Liver (tissue), 9 donors: ENCODE measurements around the gene TOE1. TPM values are rescaled to one million over a fixed set of nuclear protein-coding genes. Genes with fewer than 3 reads are reported as not detected.

Experiments used
- DNase-seq: peaks from one replicate; pipeline ENCODE4 v3.0.0-alpha.2; 2017; ENCODE audit warnings: low spot score
- H3K27ac ChIP-seq, 2 donors: one replicate each; pipeline ENCODE4 v1.7.0; 2013; ENCODE audit warnings: inconsistent platforms in 2 of 2, low read length in 2 of 2, control low read depth in 1 of 2, low read depth in 1 of 2, mild to moderate bottlenecking in 1 of 2
- H3K27me3 ChIP-seq, 4 donors: one replicate each; pipeline versions ENCODE4 v1.6.1 to v1.7.0; 2013; ENCODE audit warnings: low read length in 3 of 4, inconsistent platforms in 1 of 4, mild to moderate bottlenecking in 1 of 4, moderate library complexity in 1 of 4; ENCODE audit not compliant: control insufficient read depth in 4 of 4, insufficient read depth in 4 of 4
- H3K36me3 ChIP-seq, 4 donors: one replicate each; pipeline versions ENCODE4 v1.6.1 to v1.7.0; 2013; ENCODE audit warnings: low read length in 3 of 4, mild to moderate bottlenecking in 3 of 4, low read depth in 1 of 4, moderate library complexity in 1 of 4; ENCODE audit not compliant: control insufficient read depth in 4 of 4, insufficient read depth in 3 of 4
- H3K4me1 ChIP-seq, 4 donors: one replicate each; pipeline versions ENCODE4 v1.6.1 to v1.7.0; 2013; ENCODE audit warnings: low read length in 3 of 4, mild to moderate bottlenecking in 3 of 4, moderate library complexity in 1 of 4; ENCODE audit not compliant: control insufficient read depth in 4 of 4, insufficient read depth in 4 of 4
- H3K4me3 ChIP-seq, 3 donors: one replicate each; pipeline versions ENCODE4 v1.6.1 to v1.7.0; 2013; ENCODE audit warnings: low read length in 3 of 3, control low read depth in 1 of 3, low read depth in 1 of 3, mild to moderate bottlenecking in 1 of 3
- H3K9ac ChIP-seq, 2 donors: one replicate each; pipeline ENCODE4 v1.7.0; 2013; ENCODE audit warnings: low read length in 2 of 2, mild to moderate bottlenecking in 2 of 2, moderate library complexity in 2 of 2, control low read depth in 1 of 2, low read depth in 1 of 2
- H3K9me3 ChIP-seq, 4 donors: one replicate each; pipeline versions ENCODE4 v1.6.1 to v1.7.0; 2013; ENCODE audit warnings: low read length in 3 of 4; ENCODE audit not compliant: control insufficient read depth in 4 of 4
- EGR1 ChIP-seq, 2 donors: IDR thresholded peaks; 2 replicates each; pipeline ENCODE4 v1.6.1; 2016 to 2018; ENCODE audit warnings: antibody characterized with exemption in 2 of 2, low read depth in 2 of 2
- FOXA1 ChIP-seq: IDR thresholded peaks from 2 replicates; pipeline ENCODE4 v1.6.1; 2016; ENCODE audit warnings: antibody characterized with exemption
- FOXA2 ChIP-seq: IDR thresholded peaks from 2 replicates; pipeline ENCODE4 v1.6.1; 2016; ENCODE audit warnings: antibody characterized with exemption
- GABPA ChIP-seq, 2 donors: IDR thresholded peaks in 1 of 2; conservative IDR thresholded peaks in 1 of 2; 2 replicates each; pipeline ENCODE4 v1.6.1; 2016; ENCODE audit warnings: antibody characterized with exemption in 2 of 2, mild to moderate bottlenecking in 1 of 2, moderate library complexity in 1 of 2
- HNF4A ChIP-seq, 2 donors: conservative IDR thresholded peaks; 2 replicates each; pipeline ENCODE4 v1.6.1; 2016; ENCODE audit warnings: antibody characterized with exemption in 2 of 2, mild to moderate bottlenecking in 2 of 2
- HNF4G ChIP-seq: IDR thresholded peaks from 2 replicates; pipeline ENCODE4 v1.6.1; 2016; ENCODE audit warnings: antibody characterized with exemption
- JUND ChIP-seq, 2 donors: IDR thresholded peaks; 2 replicates each; pipeline ENCODE4 v1.6.1; 2016; ENCODE audit warnings: antibody characterized with exemption in 2 of 2
- MAX ChIP-seq: IDR thresholded peaks from 2 replicates; pipeline ENCODE4 v1.6.1; 2016; ENCODE audit warnings: antibody characterized with exemption
- NR2F2 ChIP-seq: IDR thresholded peaks from 2 replicates; pipeline ENCODE4 v1.6.1; 2016; ENCODE audit warnings: antibody characterized with exemption
- RAD21 ChIP-seq, 2 donors: IDR thresholded peaks; 2 replicates each; pipeline ENCODE4 v1.6.1; 2016; ENCODE audit warnings: antibody characterized with exemption in 2 of 2, mild to moderate bottlenecking in 2 of 2
- RXRA ChIP-seq, 2 donors: IDR thresholded peaks; 2 replicates each; pipeline ENCODE4 v1.6.1; 2017 to 2018; ENCODE audit warnings: antibody characterized with exemption in 2 of 2, mild to moderate bottlenecking in 1 of 2
- SP1 ChIP-seq: IDR thresholded peaks from 2 replicates; pipeline ENCODE4 v1.6.1; 2018; ENCODE audit warnings: antibody characterized with exemption, mild to moderate bottlenecking
- TAF1 ChIP-seq: conservative IDR thresholded peaks from 2 replicates; pipeline ENCODE4 v1.6.1; 2016; ENCODE audit warnings: antibody characterized with exemption, mild to moderate bottlenecking
- ZBTB33 ChIP-seq: IDR thresholded peaks from 2 replicates; pipeline ENCODE4 v1.6.1; 2016; ENCODE audit warnings: antibody characterized with exemption
- WGBS: extraction: QIAGEN DNeasy Blood & Tissue Kit; methylation state at CpG from one replicate; pipeline ENCODE4 v1.1.7; 2013; 5-methylcytosine and 5-hydroxymethylcytosine counted together
- polyA plus RNA-seq, 2 donors: library from polyadenylated mRNA; stranded (reverse) in 1 of 2; unstranded in 1 of 2; fragments of 200-250 nt in 1 of 2; fragments of >200 nt in 1 of 2; fragmentation: Nextera tagmentation in 1 of 2; extraction: Ambion mirVana in 1 of 2; gene quantifications; one replicate each; pipeline versions ENCODE4 v1.2.1 to v1.2.3, GENCODE V29; 2013 to 2015
- total RNA-seq, 2 donors: library from RNA; depleted of rRNA; stranded (reverse); fragments of >200 nt; gene quantifications; one replicate each; pipeline ENCODE4 v1.2.3, GENCODE V29; 2014
- TF ChIP-seq, protein P1 (sequence below): IDR thresholded peaks from 2 replicates; pipeline ENCODE4 v1.6.1; 2016; ENCODE audit warnings: antibody characterized with exemption
- TF ChIP-seq, protein P2 (sequence below): fragments of 150-350 bp; IDR thresholded peaks from 2 replicates; pipeline ENCODE4 v1.5.1; 2017; ENCODE audit warnings: improper control_type of control experiment, low read depth, low read length; ENCODE audit not compliant: missing input control
- TF ChIP-seq, protein P3 (sequence below): IDR thresholded peaks from 2 replicates; pipeline ENCODE4 v1.6.1; 2016; ENCODE audit warnings: antibody characterized with exemption, mild to moderate bottlenecking
- donor health status: healthy.
- donor health status: healthy.
- donor health status: healthy.
- donor health status: healthy.
- donor health status: healthy.

The TOE1 gene
- total and polyA plus RNA-seq, 4 donors, result 3.5 to 9.1 (median 5.8) TPM

GRCh38 chr1:45319761-45320160 lies 20.2 kb upstream of the TOE1 start:
- Histone ChIP-seq H3K27ac (no peak overlapping the region), H3K9ac (no peak overlapping the region)

GRCh38 chr1:45321444-45321843 lies 18.5 kb upstream of the TOE1 start:
- Histone ChIP-seq H3K4me3 (no peak overlapping the region), H3K27ac (no peak overlapping the region), H3K9ac (no peak overlapping the region), H3K9me3 (no peaks in the 10 kb centered on the region), H3K36me3 (no peaks in the 10 kb centered on the region), H3K4me1 (peaks cover 0 to under 1% (median under 1%) of the 10 kb centered on the region in 4 donors), H3K27me3 (no peaks in the 10 kb centered on the region)
- DNase-seq, result no peak
- TF ChIP-seq RXRA (IDR thresholded peaks at IDR 0.05) (no peak), TAF1 (no peak), MAX (no peak), SP1 (no peak), ZBTB33 (no peak), NR2F2 (no peak), EGR1 (IDR thresholded peaks at IDR 0.05; ENCODE audit: low read depth in 2 of 2) (no peak), JUND (IDR thresholded peaks at IDR 0.05) (no peak), FOXA2 (no peak)
- TF ChIP-seq, protein P1, sequence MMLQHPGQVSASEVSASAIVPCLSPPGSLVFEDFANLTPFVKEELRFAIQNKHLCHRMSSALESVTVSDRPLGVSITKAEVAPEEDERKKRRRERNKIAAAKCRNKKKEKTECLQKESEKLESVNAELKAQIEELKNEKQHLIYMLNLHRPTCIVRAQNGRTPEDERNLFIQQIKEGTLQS, result no peak
- TF ChIP-seq, protein P2, sequence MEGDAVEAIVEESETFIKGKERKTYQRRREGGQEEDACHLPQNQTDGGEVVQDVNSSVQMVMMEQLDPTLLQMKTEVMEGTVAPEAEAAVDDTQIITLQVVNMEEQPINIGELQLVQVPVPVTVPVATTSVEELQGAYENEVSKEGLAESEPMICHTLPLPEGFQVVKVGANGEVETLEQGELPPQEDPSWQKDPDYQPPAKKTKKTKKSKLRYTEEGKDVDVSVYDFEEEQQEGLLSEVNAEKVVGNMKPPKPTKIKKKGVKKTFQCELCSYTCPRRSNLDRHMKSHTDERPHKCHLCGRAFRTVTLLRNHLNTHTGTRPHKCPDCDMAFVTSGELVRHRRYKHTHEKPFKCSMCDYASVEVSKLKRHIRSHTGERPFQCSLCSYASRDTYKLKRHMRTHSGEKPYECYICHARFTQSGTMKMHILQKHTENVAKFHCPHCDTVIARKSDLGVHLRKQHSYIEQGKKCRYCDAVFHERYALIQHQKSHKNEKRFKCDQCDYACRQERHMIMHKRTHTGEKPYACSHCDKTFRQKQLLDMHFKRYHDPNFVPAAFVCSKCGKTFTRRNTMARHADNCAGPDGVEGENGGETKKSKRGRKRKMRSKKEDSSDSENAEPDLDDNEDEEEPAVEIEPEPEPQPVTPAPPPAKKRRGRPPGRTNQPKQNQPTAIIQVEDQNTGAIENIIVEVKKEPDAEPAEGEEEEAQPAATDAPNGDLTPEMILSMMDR, result no peak
- 90% methylated on average over 5 of the region's 5 CpGs for whole genome bisulfite sequencing

More at GRCh38 chr1:45319761-45320160, 20.2 kb upstream of the TOE1 start:
- WGBS, result 90% methylated on average over 4 of the region's 4 CpGs
- Histone ChIP-seq H3K9me3 (no peaks in the 10 kb centered on the region), H3K4me3 (no peak overlapping the region), H3K4me1 (no peaks in the 10 kb centered on the region), H3K36me3 (no peaks in the 10 kb centered on the region), H3K27me3 (no peaks in the 10 kb centered on the region)
- no peak for DNase-seq
- no peak for TF ChIP-seq NR2F2

- WGBS, result 94% methylated on average over 10 of the region's 10 CpGs
- no peak overlapping the region for H3K9ac ChIP-seq
- H3K9me3 ChIP-seq, result no peaks in the 10 kb centered on the region
- H3K27ac ChIP-seq, result no peak overlapping the region
- H3K4me3 ChIP-seq, result no peak overlapping the region
- no peak for DNase-seq
- H3K36me3 ChIP-seq, result no peaks in the 10 kb centered on the region
- peaks cover 3 to 12% (median 7%) of the 10 kb centered on the region in 4 donors for H3K4me1 ChIP-seq
- no peaks in the 10 kb centered on the region for H3K27me3 ChIP-seq
- TF ChIP-seq FOXA1 (no peak), RAD21 (IDR thresholded peaks at IDR 0.05) (no peak), FOXA2 (no peak), HNF4A (conservative IDR thresholded peaks at IDR 0.05) (no peak), MAX (no peak), EGR1 (IDR thresholded peaks at IDR 0.05; ENCODE audit: low read depth in 2 of 2) (no peak), RXRA (IDR thresholded peaks at IDR 0.05) (no peak), TAF1 (no peak), HNF4G (no peak), ZBTB33 (no peak), SP1 (no peak), NR2F2 (no peak), GABPA (IDR thresholded peaks at IDR 0.05 in 1 of 2, conservative IDR thresholded peaks at IDR 0.05 in 1 of 2) (no peak), JUND (IDR thresholded peaks at IDR 0.05) (no peak)
- TF ChIP-seq, protein P3, sequence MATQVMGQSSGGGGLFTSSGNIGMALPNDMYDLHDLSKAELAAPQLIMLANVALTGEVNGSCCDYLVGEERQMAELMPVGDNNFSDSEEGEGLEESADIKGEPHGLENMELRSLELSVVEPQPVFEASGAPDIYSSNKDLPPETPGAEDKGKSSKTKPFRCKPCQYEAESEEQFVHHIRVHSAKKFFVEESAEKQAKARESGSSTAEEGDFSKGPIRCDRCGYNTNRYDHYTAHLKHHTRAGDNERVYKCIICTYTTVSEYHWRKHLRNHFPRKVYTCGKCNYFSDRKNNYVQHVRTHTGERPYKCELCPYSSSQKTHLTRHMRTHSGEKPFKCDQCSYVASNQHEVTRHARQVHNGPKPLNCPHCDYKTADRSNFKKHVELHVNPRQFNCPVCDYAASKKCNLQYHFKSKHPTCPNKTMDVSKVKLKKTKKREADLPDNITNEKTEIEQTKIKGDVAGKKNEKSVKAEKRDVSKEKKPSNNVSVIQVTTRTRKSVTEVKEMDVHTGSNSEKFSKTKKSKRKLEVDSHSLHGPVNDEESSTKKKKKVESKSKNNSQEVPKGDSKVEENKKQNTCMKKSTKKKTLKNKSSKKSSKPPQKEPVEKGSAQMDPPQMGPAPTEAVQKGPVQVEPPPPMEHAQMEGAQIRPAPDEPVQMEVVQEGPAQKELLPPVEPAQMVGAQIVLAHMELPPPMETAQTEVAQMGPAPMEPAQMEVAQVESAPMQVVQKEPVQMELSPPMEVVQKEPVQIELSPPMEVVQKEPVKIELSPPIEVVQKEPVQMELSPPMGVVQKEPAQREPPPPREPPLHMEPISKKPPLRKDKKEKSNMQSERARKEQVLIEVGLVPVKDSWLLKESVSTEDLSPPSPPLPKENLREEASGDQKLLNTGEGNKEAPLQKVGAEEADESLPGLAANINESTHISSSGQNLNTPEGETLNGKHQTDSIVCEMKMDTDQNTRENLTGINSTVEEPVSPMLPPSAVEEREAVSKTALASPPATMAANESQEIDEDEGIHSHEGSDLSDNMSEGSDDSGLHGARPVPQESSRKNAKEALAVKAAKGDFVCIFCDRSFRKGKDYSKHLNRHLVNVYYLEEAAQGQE, result no peak
Measured at GRCh38 chr1:45322486-45323040, 17.4 kb upstream of the TOE1 start.
